Body of pancreas (tissue), 4 donors: ENCODE data around the gene PFKM.

Source experiments
- POLR2A ChIP-seq, 3 donors: fragments of 450-650 bp; IDR thresholded peaks; one replicate each; pipeline ENCODE4 v1.6.1; 2016; ENCODE audit warnings: antibody characterized with exemption in 3 of 3, mild to moderate bottlenecking in 2 of 3
- TF ChIP-seq, protein P1 (sequence below), 7 experiments: fragments of 450-650 bp in 4 of 7; fragments of 200-600 bp in 3 of 7; sonication (generic) in 3 of 7; IDR thresholded peaks; one replicate each; pipeline ENCODE4 v1.5.1; 2016 to 2019; ENCODE audit warnings: antibody characterized with exemption in 7 of 7

- TF ChIP-seq, protein P1, sequence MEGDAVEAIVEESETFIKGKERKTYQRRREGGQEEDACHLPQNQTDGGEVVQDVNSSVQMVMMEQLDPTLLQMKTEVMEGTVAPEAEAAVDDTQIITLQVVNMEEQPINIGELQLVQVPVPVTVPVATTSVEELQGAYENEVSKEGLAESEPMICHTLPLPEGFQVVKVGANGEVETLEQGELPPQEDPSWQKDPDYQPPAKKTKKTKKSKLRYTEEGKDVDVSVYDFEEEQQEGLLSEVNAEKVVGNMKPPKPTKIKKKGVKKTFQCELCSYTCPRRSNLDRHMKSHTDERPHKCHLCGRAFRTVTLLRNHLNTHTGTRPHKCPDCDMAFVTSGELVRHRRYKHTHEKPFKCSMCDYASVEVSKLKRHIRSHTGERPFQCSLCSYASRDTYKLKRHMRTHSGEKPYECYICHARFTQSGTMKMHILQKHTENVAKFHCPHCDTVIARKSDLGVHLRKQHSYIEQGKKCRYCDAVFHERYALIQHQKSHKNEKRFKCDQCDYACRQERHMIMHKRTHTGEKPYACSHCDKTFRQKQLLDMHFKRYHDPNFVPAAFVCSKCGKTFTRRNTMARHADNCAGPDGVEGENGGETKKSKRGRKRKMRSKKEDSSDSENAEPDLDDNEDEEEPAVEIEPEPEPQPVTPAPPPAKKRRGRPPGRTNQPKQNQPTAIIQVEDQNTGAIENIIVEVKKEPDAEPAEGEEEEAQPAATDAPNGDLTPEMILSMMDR (IDR thresholded peaks at IDR 0.05) = no peak
- TF ChIP-seq POLR2A (IDR thresholded peaks at IDR 0.05) = no peak
Observed at GRCh38 chr12:48080821-48081220, 38.3 kb upstream of the PFKM start.
